Measurements from ENCODE around the gene YWHAH. TPM values are rescaled to one million over a fixed set of nuclear protein-coding genes. Genes with fewer than 3 reads are reported as not detected.

Gene YWHAH
- total and polyA plus RNA-seq, 9 of the 15 experiments (the other 6 are each of a cell fraction or from before 2014, with no cell fraction given): 32.0 to 177 (median 114) TPM

GRCh38 chr22:31901388-31902137, 42.8 kb upstream of the YWHAH start (continued):
- TF ChIP-seq CBX1 (IDR thresholded peaks at IDR 0.05; ENCODE audit: low read depth) (no peak), SLC30A9 (CRISPR knock-in tag; IDR thresholded peaks at IDR 0.05) (no peak), FOXK1 (CRISPR knock-in tag; IDR thresholded peaks at IDR 0.05; ENCODE audit: borderline replicate concordance) (no peak), ZBTB11 (CRISPR knock-in tag; IDR thresholded peaks at IDR 0.05) (0 out of 6 replicates have a peak, but pooled peaks of 1 of the 3 experiments have one; percentile 30), CHD2 (IDR thresholded peaks at IDR 0.05; ENCODE audit: low read depth, low read length) (no peak), NR0B1 (IDR thresholded peaks at IDR 0.05; ENCODE audit: partially characterized antibody) (no peak), MTA2 (IDR thresholded peaks at IDR 0.05; ENCODE audit: low read depth) (peak; percentile 55), HDAC2 (IDR thresholded peaks at IDR 0.05) (peak; percentile 94), RHOXF2B (CRISPR knock-in tag; conservative IDR thresholded peaks at IDR 0.05) (no peak), ZFPM2 (CRISPR knock-in tag; IDR thresholded peaks at IDR 0.05) (no peak), TEAD4 (IDR thresholded peaks at IDR 0.05; ENCODE audit: low read length) (peak; percentile 82), TEAD4 (CRISPR knock-in tag; IDR thresholded peaks at IDR 0.05; ENCODE audit: borderline replicate concordance) (no peak), ZNF384 (IDR thresholded peaks at IDR 0.05; ENCODE audit: low read depth, low read length) (peak; percentile 72), NCOR1 (IDR thresholded peaks at IDR 0.05) (peak; percentile 81), MYC (IDR thresholded peaks at IDR 0.05; ENCODE audit: low read depth, low read length) (0 out of 2 replicates have a peak, but pooled peaks have one; percentile 49), MYC (CRISPR knock-in tag; IDR thresholded peaks at IDR 0.05; ENCODE audit: borderline replicate concordance, low read depth) (no peak), ZNF639 (CRISPR knock-in tag; conservative IDR thresholded peaks at IDR 0.05 in 1 of 2, IDR thresholded peaks at IDR 0.05 in 1 of 2) (0 out of 4 replicates have a peak, but pooled peaks of 1 of the 2 experiments have one; percentile 60), DPF2 (IDR thresholded peaks at IDR 0.05) (peak; percentile 86), POLR2AphosphoS5 (IDR thresholded peaks at IDR 0.05; ENCODE audit: control insufficient read depth, insufficient read depth, low read depth, low read length) (0 out of 2 replicates have a peak, but pooled peaks have one; percentile 13), PHB2 (IDR thresholded peaks at IDR 0.05; ENCODE audit: low read depth) (no peak), BCL6 (CRISPR knock-in tag; IDR thresholded peaks at IDR 0.05) (no peak), ZBTB8A (IDR thresholded peaks at IDR 0.05; ENCODE audit: partially characterized antibody) (no peak), CBX8 (IDR thresholded peaks at IDR 0.05; ENCODE audit: borderline replicate concordance, extremely low read depth, low read depth, low read length, poor library complexity, severe bottlenecking) (no peak)
